ENCODE data around the gene RBMS1. TPM values are rescaled to one million over a fixed set of nuclear protein-coding genes. Genes with fewer than 3 reads are reported as not detected.
"Not testable (repeated sequence)": the region's sequence is repeated elsewhere in the genome, so short reads cannot be mapped to it uniquely, and the experiment has no call there.

RBMS1 gene
- polyA plus RNA-seq, 3 donors, result 114 to 148 (median 141) TPM

GRCh38 chr2:160439038-160439437, 54.6 kb downstream of the RBMS1 start:
- not testable (repeated sequence) for DNase-seq

- DNase-seq, result no peak
These were observed 56.3 kb downstream of the RBMS1 start for GRCh38 chr2:160437273-160437672.

- no peak for DNase-seq
These were observed 59.2 kb downstream of the RBMS1 start for GRCh38 chr2:160434254-160434948.

GRCh38 chr2:160433466-160434140, 60.0 kb downstream of the RBMS1 start:
- no peak for DNase-seq

GRCh38 chr2:160432633-160433032, 61.0 kb downstream of the RBMS1 start:
- DNase-seq, result no peak

GRCh38 chr2:160431441-160431840, 62.2 kb downstream of the RBMS1 start:
- DNase-seq, result no peak

GRCh38 chr2:160430001-160430344, 63.6 kb downstream of the RBMS1 start:
- DNase-seq, result no peak

GRCh38 chr2:160429248-160430000, 64.2 kb downstream of the RBMS1 start:
- peak; percentile 72 for DNase-seq

GRCh38 chr2:160428405-160428763, 65.2 kb downstream of the RBMS1 start:
- no peak for DNase-seq

- DNase-seq, result peak; percentile 77
These were observed 65.8 kb downstream of the RBMS1 start for GRCh38 chr2:160427629-160428404.

- no peak for DNase-seq
These were observed 67.0 kb downstream of the RBMS1 start for GRCh38 chr2:160426604-160427003.

- DNase-seq, result no peak
These were observed 68.0 kb downstream of the RBMS1 start for GRCh38 chr2:160425434-160426151.

- DNase-seq, result no peak
These were observed 70.5 kb downstream of the RBMS1 start for GRCh38 chr2:160423126-160423525.

GRCh38 chr2:160421646-160422501, 71.7 kb downstream of the RBMS1 start:
- DNase-seq, result not testable (repeated sequence)

- DNase-seq, result no peak
These were observed 72.9 kb downstream of the RBMS1 start for GRCh38 chr2:160420711-160421110.

GRCh38 chr2:160419776-160420505, 73.7 kb downstream of the RBMS1 start:
- DNase-seq, result no peak

GRCh38 chr2:160418853-160419252, 74.8 kb downstream of the RBMS1 start:
- DNase-seq, result no peak

- no peak for DNase-seq
These were observed 75.2 kb downstream of the RBMS1 start for GRCh38 chr2:160418398-160418765.

- DNase-seq, result no peak
These were observed 75.7 kb downstream of the RBMS1 start for GRCh38 chr2:160417745-160418397.

All from renal pelvis (tissue), 4 donors.